ENCODE measurements around the gene SDK1.

SDK1 gene

DNA sequence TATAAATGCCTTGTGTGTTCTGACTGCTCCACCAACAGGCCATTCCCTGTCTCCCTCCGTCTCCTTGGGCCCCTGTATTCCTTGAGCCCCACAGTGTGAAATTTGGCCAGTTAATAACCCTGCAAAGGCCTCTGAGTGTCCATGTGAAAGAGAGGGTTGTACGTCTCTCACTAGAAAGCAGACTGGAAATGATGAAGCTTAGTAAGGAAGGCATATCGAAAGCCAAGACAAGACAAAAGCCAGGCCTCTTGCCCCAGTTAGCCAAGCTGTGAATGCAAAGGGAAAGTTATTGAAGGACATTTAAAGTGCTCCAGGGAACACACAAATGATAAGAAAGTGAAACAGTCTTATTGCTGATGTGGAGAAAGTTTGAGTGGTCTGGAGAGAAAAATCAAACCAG, 680.2 kb downstream of the SDK1 start:
- no peak for DNase-seq (ENCODE audit: low spot score)

GRCh38 chr7:3984456-3984855, 683.4 kb downstream of the SDK1 start:
- DNase-seq (ENCODE audit: low spot score): no peak

GRCh38 chr7:3986927-3987326, 685.9 kb downstream of the SDK1 start:
- no peak for DNase-seq (ENCODE audit: low spot score)

DNA sequence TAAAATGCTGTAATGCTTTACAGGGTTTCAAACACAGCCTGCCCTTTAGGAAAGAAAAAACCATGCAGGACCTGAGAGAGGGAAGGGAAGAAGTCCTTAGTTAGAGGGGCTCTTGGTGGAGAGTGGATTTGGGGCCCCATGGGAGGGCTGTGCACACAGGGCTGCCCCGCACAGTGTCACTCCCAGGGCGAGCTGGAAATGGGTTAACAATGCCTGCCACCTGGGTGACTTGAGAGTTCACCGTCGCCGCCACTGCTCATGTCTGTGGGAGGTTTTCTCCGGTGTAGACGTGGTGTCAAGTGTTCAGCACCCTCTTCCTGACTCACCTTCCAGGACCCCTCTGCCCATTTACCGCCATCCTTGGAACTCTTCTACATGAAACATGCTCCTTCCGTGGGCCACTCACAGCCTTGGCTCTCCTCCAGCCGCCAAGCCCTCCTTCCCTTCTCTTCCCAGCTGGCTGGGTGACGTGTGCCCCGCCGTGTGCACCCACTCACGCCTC, 686.4 kb downstream of the SDK1 start:
- DNase-seq (ENCODE audit: low spot score): no peak

DNA sequence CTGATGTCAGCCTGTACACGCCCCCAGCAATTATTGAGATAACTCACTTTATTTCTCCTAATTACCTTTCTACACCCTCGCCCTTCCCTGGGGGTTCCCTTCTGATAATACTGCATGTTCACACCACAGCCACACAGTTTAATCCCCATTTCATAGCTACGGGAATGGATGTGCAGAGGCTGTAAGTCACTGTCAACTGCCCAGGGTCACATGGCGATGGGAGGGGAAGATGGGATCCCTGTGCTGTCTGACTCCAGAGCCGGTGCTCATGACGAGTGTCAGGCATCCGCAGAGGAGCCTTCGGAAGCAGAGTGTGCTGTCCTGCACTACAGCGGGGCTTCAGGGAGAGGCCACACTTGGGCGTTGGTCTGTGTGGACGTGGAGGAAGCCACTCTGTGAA, 688.7 kb downstream of the SDK1 start:
- no peak for DNase-seq (ENCODE audit: low spot score)

DNA sequence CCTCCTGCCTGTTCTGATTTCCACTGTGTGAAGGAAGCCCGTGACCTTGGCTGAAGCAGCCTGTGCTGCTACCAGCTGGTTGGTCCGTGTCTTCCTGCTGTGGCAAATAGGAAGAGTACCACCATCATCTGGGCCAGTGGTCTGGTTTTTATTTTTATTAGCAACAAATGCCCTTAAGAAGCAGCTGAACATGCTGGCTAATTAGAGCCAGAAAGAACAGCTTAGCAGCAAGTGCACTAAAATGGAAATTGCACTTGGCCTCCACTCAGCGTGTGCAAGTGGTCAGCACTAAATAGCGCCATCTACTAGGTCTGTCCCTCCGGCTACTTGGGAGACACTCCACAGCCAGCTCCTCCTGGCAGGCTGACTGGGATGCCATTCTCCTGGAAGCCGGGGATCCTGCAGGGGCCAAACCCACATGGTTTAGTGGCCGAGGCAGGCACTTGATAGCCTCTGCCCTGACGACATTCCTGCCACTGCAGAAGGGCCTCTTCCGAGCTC, 690.7 kb downstream of the SDK1 start:
- no peak for DNase-seq (ENCODE audit: low spot score)

- DNase-seq (ENCODE audit: low spot score): no peak
Measured at GRCh38 chr7:3992841-3993240, 691.8 kb downstream of the SDK1 start.

- no peak for DNase-seq (ENCODE audit: low spot score)
Measured at GRCh38 chr7:3994764-3995163, 693.7 kb downstream of the SDK1 start.

GRCh38 chr7:3995187-3995586, 694.1 kb downstream of the SDK1 start:
- DNase-seq (ENCODE audit: low spot score): no peak

DNA sequence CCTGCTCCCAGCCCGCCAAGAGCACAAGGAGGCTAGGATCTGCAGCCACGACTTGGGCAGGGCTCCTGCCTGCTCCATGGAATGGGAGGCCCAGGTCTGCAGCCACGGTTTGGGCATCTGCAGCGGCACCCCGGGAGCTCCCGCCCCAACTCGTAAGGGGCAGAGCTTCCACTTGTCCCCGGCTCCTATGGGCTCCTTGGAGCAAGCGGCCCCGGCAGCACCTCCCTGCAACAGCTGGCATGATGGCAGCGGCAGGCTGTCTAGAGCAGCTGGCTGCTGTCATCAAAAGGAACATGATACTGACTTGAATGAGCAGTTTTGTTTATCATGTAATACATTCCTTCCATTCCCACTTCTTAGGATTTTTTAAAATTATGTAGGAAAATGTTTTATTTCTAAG, 697.0 kb downstream of the SDK1 start:
- no peak for DNase-seq (ENCODE audit: low spot score)

DNA sequence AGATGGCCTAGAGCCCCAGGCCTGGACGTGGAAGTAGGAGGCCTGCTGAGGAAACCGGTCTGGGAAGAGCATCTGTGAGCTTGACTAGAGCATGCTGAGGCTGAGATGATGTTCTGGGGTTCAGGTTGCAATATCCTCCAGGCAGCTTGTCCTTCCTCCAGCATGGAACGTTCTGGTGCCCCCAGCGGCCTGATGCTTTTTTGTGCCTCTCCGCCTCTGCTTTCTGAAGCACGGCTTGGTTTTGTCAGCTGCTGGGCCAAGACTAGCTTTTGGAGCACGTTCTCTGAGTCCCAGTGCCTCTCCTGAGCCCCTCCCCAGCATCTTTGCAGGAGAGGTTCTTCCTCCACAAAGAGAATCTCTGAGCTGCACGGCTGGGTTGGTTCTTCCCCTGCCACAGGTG, 699.1 kb downstream of the SDK1 start:
- no peak for DNase-seq (ENCODE audit: low spot score)

GRCh38 chr7:4000934-4001333, 699.9 kb downstream of the SDK1 start:
- no peak for DNase-seq (ENCODE audit: low spot score)

GRCh38 chr7:4001742-4002141, 700.7 kb downstream of the SDK1 start:
- no peak for DNase-seq (ENCODE audit: low spot score)

DNA sequence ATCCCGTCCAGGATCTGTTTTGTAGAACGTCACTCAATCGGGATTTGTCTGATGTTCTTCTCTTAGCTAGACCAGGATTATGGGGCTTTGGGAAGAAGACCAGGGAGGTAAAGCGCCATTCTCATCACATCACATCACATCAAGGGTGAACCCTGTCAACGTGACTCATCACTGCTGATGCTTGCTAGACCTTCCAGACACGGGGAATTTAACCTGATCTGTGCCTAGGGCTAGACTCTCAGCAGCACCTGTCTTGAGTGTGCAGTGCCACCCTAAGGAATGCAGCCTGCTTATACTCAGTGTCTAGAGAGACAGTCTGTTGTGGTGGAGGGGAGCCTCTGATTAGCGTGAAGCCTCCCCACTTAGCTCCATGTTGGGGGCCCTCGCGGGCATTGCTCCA, 702.5 kb downstream of the SDK1 start:
- no peak for DNase-seq (ENCODE audit: low spot score)

DNA sequence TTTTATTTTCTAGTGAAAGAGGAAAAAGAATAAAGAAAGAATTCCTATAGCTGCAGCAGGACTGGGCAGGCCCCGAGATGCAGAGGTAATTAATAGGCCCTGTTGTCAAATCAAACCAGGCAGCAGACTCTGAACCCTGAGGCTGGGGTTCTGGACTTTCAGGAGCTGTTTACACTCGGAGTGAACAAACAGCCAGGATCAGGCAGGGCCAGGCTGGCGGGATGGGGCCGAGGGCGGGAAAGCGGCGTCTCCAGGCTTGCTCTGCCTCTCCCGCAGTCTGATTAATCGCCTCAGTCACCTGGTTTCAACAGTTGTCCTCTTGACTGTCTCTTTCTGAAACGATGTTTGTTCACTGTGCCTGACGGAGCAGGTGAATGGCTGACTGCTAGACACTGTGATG, 705.6 kb downstream of the SDK1 start:
- DNase-seq (ENCODE audit: low spot score): no peak

- DNase-seq (ENCODE audit: low spot score): no peak
Measured at GRCh38 chr7:4009211-4010060, 708.4 kb downstream of the SDK1 start.

- DNase-seq (ENCODE audit: low spot score): no peak
Measured at GRCh38 chr7:4010061-4010605, 709.1 kb downstream of the SDK1 start.

DNA sequence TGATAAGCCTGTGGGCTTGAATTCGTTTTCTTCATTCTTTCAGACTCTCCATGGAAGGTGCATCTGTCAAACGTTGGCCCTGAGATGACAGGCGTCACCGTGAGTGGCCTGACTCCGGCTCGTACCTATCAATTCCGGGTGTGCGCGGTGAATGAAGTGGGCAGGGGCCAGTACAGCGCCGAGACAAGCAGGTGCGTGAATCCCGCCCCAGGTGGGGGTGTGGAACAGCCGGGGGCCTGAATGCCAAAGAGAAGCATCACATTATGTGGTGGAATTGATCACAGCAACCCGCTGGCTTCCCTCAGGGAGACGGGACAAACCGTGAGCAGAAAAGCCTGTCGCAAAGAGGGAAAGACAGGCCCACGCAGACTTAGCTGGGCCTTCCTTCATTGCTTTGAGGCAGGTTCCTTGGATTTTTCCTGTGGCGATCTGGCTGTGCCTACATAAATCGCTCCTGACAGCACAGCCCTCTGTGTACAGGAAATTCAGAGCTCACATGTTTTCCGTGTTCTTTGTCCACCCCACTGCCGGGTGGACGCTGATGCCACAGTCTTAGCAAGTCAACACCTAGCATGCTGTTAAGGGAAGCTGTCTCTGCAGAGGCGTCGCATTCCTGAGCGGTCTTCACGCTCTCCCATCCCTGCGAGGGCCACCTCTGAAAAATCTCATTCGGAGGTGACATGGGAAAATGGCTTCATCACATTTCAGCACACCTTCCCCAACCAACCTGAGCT, 710.0 kb downstream of the SDK1 start:
- no peak for DNase-seq (ENCODE audit: low spot score)

DNA sequence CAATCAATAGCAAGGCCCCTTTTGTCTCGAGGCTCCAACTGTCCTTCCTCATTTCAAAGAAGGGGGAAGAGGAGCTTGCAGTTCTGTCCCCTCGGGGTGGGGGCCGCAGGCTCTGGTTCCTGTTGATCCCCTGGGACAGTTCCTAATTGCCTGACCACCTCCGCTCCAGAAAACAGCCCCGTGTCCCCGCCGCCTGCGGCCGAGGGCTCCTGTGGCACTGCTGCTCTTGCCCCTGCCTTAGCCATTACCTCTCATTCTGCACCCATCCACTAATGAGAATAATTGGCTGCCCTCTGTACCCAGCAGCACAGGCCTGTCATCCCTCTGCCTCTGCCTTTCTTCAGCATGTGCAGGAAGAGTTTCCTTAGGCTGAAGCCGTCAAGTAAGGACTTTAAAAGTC, 712.7 kb downstream of the SDK1 start:
- DNase-seq (ENCODE audit: low spot score): no peak

- DNase-seq (ENCODE audit: low spot score): no peak
Measured at GRCh38 chr7:4014346-4015050, 713.4 kb downstream of the SDK1 start.

- DNase-seq (ENCODE audit: low spot score): no peak
Measured at GRCh38 chr7:4015371-4015770, 714.3 kb downstream of the SDK1 start.

GRCh38 chr7:4015996-4016395, 714.9 kb downstream of the SDK1 start:
- DNase-seq (ENCODE audit: low spot score): no peak
